ENCODE data around the gene GSN. TPM values are rescaled to one million over a fixed set of nuclear protein-coding genes. Genes with fewer than 3 reads are reported as not detected.

GSN gene
- total RNA-seq, 4 donors from 2014 or later: 287 to 1,151 (median 926) TPM

DNA sequence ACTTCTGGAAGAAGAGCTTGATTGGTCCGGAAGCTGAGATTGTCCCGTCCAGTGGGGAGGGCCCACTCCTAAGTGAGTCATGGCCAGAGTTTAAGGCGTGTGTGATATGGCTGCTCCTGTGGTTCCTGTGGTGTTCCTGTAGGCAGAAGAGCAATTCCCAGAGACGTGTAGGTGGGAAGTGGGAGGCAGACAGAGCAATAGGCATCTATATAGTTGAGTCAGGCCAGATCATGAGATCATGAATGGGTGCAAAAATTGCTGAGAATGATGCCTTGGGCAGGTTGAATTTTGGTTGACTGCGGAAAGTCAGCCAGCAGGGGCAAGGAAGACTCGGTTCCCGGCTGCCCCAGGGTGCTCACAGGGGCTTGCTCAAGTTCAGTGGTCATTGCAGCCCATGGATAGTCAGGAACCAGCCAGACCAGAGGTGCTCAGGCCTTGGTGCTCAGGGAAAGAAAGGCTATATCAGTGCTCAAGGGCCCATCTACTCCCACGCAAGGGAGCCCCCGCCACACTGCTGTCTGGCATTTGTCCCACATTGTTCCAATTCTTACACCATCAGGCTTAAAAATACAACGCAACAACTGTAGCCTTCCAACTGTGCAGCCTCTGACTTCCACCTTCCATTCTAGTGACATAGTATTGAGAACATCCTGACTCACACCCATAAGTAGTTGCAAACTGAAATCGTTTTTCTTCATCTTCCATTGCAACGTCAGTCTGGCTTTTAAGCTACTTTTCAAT is 21.0 kb upstream of the GSN start:
- H3K9me3 ChIP-seq: peaks cover 0 to 11% (median 0%) of the 10 kb centered on the region in 3 donors
- no peak for DNase-seq
- intact Hi-C loops (cut with DNase I): no loop called here
- no peak overlapping the region for H3K4me3 ChIP-seq
- H3K36me3 ChIP-seq: no peaks in the 10 kb centered on the region
- H3K27me3 ChIP-seq: no peaks in the 10 kb centered on the region
- no peak overlapping the region for H3K27ac ChIP-seq
- WGBS, 2 donors: 68 to 79% methylated on average over 5 to 12 of the region's 12 CpGs
- no peak for TF ChIP-seq POLR2A (IDR thresholded peaks at IDR 0.05)
- TF ChIP-seq, protein P1, sequence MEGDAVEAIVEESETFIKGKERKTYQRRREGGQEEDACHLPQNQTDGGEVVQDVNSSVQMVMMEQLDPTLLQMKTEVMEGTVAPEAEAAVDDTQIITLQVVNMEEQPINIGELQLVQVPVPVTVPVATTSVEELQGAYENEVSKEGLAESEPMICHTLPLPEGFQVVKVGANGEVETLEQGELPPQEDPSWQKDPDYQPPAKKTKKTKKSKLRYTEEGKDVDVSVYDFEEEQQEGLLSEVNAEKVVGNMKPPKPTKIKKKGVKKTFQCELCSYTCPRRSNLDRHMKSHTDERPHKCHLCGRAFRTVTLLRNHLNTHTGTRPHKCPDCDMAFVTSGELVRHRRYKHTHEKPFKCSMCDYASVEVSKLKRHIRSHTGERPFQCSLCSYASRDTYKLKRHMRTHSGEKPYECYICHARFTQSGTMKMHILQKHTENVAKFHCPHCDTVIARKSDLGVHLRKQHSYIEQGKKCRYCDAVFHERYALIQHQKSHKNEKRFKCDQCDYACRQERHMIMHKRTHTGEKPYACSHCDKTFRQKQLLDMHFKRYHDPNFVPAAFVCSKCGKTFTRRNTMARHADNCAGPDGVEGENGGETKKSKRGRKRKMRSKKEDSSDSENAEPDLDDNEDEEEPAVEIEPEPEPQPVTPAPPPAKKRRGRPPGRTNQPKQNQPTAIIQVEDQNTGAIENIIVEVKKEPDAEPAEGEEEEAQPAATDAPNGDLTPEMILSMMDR (IDR thresholded peaks at IDR 0.05): no peak
- H3K4me1 ChIP-seq: no peaks in the 10 kb centered on the region

DNA sequence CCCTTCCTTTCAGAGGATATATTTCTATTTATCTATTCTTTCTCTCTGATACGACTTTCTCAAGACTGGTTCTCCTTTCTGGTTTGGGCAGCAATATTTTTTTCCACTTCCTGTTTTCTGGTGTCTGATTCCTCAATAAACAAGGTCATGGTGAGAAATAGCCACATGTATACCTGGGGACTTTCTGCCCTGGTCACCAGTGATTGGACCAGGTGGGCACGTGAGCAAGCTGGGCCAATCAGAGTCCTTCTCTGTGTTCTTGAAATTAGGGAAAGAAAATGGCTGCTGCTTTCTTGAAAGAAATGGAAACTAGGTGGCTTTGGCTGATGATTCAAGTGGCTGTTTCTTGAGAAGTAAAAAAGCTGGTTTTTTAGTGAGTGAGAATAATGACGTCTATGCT is 18.4 kb upstream of the GSN start:
- intact Hi-C loops (cut with DNase I): no loop called here
- Histone ChIP-seq H3K36me3 (no peaks in the 10 kb centered on the region), H3K4me3 (no peak overlapping the region), H3K27ac (no peak overlapping the region), H3K4me1 (peaks cover 0 to 6% (median 0%) of the 10 kb centered on the region in 3 donors), H3K9me3 (peaks cover 0 to 1% (median 0%) of the 10 kb centered on the region in 3 donors), H3K27me3 (no peaks in the 10 kb centered on the region)
- 71 to 86% methylated on average over 3 of the region's 3 CpGs for WGBS, 2 donors
- no peak for DNase-seq
- TF ChIP-seq, protein P1 (IDR thresholded peaks at IDR 0.05): no peak

DNA sequence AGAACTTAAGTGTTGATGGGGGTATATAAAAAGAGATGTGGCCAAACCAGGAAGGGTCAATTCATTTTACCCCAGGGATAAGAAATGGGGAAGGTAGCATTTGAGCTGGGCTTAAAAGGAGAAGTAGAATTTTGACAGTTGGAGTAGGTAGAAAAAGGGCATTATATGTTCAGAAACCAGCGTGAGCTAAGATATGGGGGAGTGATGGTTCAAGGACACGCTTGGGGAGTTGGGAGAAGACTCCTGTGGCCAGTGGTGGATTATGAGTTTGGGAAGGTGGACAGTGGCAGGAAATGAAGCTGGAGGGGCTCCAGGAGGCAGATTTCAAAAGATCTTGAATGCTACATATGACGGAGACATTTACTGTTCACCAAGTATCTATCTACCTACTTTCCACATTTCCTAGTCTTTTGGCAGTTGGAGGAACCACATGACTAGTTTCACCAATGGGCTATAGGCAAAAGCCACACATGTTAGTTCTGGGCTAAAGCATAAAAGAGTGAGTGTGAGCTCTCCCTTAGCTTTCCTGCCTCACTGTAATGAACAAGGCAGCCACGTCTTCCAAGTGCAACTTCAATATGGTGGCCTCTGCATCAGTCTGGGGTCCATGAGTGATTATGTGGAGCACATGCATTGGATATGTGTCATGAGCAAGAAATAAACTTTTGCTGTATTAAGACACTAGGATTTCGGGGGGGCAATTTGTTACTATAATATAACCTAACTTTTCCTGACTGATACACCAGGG is 15.7 kb upstream of the GSN start:
- TF ChIP-seq POLR2A (IDR thresholded peaks at IDR 0.05): no peak
- TF ChIP-seq, protein P1 (IDR thresholded peaks at IDR 0.05): no peak
- no peak for DNase-seq
- Histone ChIP-seq H3K36me3 (no peaks in the 10 kb centered on the region), H3K27me3 (no peaks in the 10 kb centered on the region), H3K4me3 (no peak overlapping the region), H3K4me1 (peaks cover 0 to 6% (median 0%) of the 10 kb centered on the region in 3 donors), H3K9me3 (no peaks in the 10 kb centered on the region), H3K27ac (no peak overlapping the region)
- intact Hi-C loops (cut with DNase I): no loop called here
- whole genome bisulfite sequencing, 2 donors: 83 to 93% methylated on average over 5 of the region's 5 CpGs

DNA sequence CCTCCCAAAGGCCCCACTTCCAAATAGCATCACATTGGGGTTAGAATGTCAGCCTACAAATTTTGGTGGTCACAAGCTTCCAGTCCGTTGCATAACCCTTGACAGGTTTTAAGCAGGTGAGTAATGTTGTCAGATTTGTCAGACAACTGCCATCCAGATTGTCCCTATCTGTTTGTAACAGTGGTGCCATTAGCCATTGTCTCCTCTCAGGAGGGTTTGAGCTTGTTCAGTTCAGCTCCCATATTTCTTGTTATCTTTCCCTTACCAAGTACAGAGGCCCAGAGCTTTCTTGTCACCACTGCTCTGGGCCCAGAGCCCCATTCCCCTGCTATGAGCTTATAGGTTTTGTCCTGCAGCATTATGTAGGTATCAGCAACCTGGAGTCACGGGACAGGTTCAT is 14.8 kb upstream of the GSN start:
- no peak overlapping the region for H3K4me3 ChIP-seq
- H3K4me1 ChIP-seq: peaks cover 0 to 6% (median 0%) of the 10 kb centered on the region in 3 donors
- no peak overlapping the region for H3K27ac ChIP-seq
- TF ChIP-seq, protein P1 (IDR thresholded peaks at IDR 0.05): no peak
- no peak for TF ChIP-seq POLR2A (IDR thresholded peaks at IDR 0.05)
- intact Hi-C loops (cut with DNase I): no loop called here
- H3K27me3 ChIP-seq: no peaks in the 10 kb centered on the region
- 76 to 94% methylated on average over 2 of the region's 2 CpGs for WGBS, 2 donors
- H3K36me3 ChIP-seq: no peaks in the 10 kb centered on the region
- DNase-seq: no peak
- no peaks in the 10 kb centered on the region for H3K9me3 ChIP-seq

DNA sequence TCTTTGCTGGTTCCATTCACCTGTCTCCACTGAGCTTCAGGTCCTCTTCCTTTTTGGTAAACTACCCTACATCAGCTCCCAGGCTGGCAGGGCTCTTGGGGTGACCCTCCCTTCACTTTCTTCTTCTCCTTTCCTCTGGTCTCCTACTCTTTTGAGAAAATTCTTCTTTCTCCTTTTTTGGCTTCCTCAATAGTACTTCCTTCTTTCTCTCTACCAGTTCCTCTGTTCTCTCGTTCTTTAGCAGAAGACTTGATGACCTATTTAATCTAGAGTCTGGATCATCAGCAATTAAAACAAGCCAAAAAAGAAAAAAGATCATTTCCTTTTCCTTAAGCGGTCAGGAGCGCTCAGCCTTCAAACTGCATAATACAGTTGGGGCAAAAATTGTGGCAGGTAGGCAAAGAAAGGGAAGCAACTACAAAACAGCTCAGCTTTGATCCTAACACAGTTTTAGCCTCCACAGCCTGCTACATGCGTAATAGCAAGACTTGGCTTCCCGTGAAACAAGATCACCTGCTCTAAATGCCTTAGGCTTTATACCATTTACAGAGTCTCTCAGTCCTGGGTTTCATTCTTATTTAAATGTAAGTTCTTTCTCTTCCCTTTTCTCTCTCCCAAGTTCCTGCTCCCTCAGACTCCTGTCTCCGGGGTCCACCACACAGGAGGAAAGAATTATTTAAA is 14.0 kb upstream of the GSN start:
- H3K27ac ChIP-seq: no peak overlapping the region
- H3K4me1 ChIP-seq: peaks cover 0 to 6% (median 0%) of the 10 kb centered on the region in 3 donors
- TF ChIP-seq, protein P1 (IDR thresholded peaks at IDR 0.05): no peak
- no peak for TF ChIP-seq POLR2A (IDR thresholded peaks at IDR 0.05)
- H3K9me3 ChIP-seq: no peaks in the 10 kb centered on the region
- no peak overlapping the region for H3K4me3 ChIP-seq
- H3K27me3 ChIP-seq: no peaks in the 10 kb centered on the region
- 39 to 60% methylated on average over 6 of the region's 6 CpGs for WGBS, 2 donors
- no peak for DNase-seq
- intact Hi-C loops (cut with DNase I): no loop called here
- no peaks in the 10 kb centered on the region for H3K36me3 ChIP-seq

All from esophagus squamous epithelium (tissue), 5 donors.